Urinary bladder (tissue), 4 donors: ENCODE data around the gene OBSCN. TPM values are rescaled to one million over a fixed set of nuclear protein-coding genes. Genes with fewer than 3 reads are reported as not detected.

Experiments
- DNase-seq: peaks from one replicate; pipeline ENCODE4 v3.0.0-alpha.2; 2015; ENCODE audit errors: extremely low spot score
- H3K27ac ChIP-seq: one replicate; pipeline ENCODE4 v1.5.1; 2013; ENCODE audit warnings: low read depth, mild to moderate bottlenecking, moderate library complexity
- H3K36me3 ChIP-seq: one replicate; pipeline ENCODE4 v1.6.1; 2013; ENCODE audit warnings: mild to moderate bottlenecking, moderate library complexity; ENCODE audit not compliant: insufficient read depth
- H3K4me1 ChIP-seq: one replicate; pipeline ENCODE4 v1.6.1; 2013; ENCODE audit warnings: mild to moderate bottlenecking, moderate library complexity; ENCODE audit not compliant: insufficient read depth
- H3K4me3 ChIP-seq: one replicate; pipeline ENCODE4 v1.5.1; 2013; ENCODE audit warnings: low read depth, low read length
- WGBS: extraction: QIAGEN DNeasy Blood & Tissue Kit; methylation state at CpG from one replicate; pipeline ENCODE4 v1.1.7; 2013; 5-methylcytosine and 5-hydroxymethylcytosine counted together
- polyA plus RNA-seq: library from polyadenylated mRNA; stranded (reverse); fragments of 200-250 nt; gene quantifications from one replicate; pipeline ENCODE4 v1.2.3, GENCODE V29; 2013
- total RNA-seq: library from RNA; depleted of rRNA; stranded (reverse); fragments of >200 nt; gene quantifications from one replicate; pipeline ENCODE4 v1.2.3, GENCODE V29; 2014
- donor health status: healthy with polysubstance abuse.
- donor health status: healthy.

Gene OBSCN
- total RNA-seq (29.1 TPM), polyA plus RNA-seq (8.4 TPM)

GRCh38 chr1:228207851-228208821 is at the start of gene OBSCN:
TSS of gene OBSCN (plus strand) at chr1:228208044. CDS start at chr1:228211784, 3,740 bp downstream.
- DNase-seq, result no peak
- Histone ChIP-seq H3K27ac (no peak within 1 kb of the TSS), H3K36me3 (no peaks in the 10 kb centered on the region), H3K4me1 (no peaks in the 10 kb centered on the region), H3K4me3 (no peak within 1 kb of the TSS)
- 53% methylated on average over 30 of the region's 30 CpGs for WGBS

- 54% methylated on average over 98 of the region's 98 CpGs for WGBS
- Histone ChIP-seq H3K4me1 (no peaks in the 10 kb centered on the region), H3K27ac (no peak overlapping the region), H3K4me3 (no peak overlapping the region), H3K36me3 (no peaks in the 10 kb centered on the region)
- DNase-seq, result no peak
These were observed 49.5 kb upstream of the OBSCN start for GRCh38 chr1:228158151-228159007.

- no peaks in the 10 kb centered on the region for H3K36me3 ChIP-seq
- no peaks in the 10 kb centered on the region for H3K4me1 ChIP-seq
- H3K4me3 ChIP-seq, result no peak overlapping the region
- 84% methylated on average over 14 of the region's 14 CpGs for WGBS
- no peak for DNase-seq
- no peak overlapping the region for H3K27ac ChIP-seq
These were observed 48.7 kb upstream of the OBSCN start for GRCh38 chr1:228159008-228159665.

GRCh38 chr1:228160201-228160761 is 47.6 kb upstream of the OBSCN start:
- 78% methylated on average over 15 of the region's 15 CpGs for WGBS
- Histone ChIP-seq H3K36me3 (no peaks in the 10 kb centered on the region), H3K4me3 (no peak overlapping the region), H3K4me1 (no peaks in the 10 kb centered on the region), H3K27ac (no peak overlapping the region)
- DNase-seq, result no peak

GRCh38 chr1:228161362-228161761 is 46.5 kb upstream of the OBSCN start:
- 46% methylated on average over 7 of the region's 7 CpGs for WGBS
- no peak overlapping the region for H3K4me3 ChIP-seq
- no peaks in the 10 kb centered on the region for H3K4me1 ChIP-seq
- H3K27ac ChIP-seq, result no peak overlapping the region
- DNase-seq, result no peak
- H3K36me3 ChIP-seq, result no peaks in the 10 kb centered on the region

GRCh38 chr1:228161866-228162265 is 46.0 kb upstream of the OBSCN start:
- DNase-seq, result no peak
- Histone ChIP-seq H3K4me3 (no peak overlapping the region), H3K4me1 (peaks cover 2% of the 10 kb centered on the region), H3K27ac (no peak overlapping the region), H3K36me3 (no peaks in the 10 kb centered on the region)
- 73% methylated on average over 9 of the region's 9 CpGs for WGBS

GRCh38 chr1:228162286-228163006 is 45.4 kb upstream of the OBSCN start:
- Histone ChIP-seq H3K27ac (peak overlapping the region; percentile 50), H3K36me3 (no peaks in the 10 kb centered on the region), H3K4me3 (no peak overlapping the region), H3K4me1 (peaks cover 2% of the 10 kb centered on the region)
- no peak for DNase-seq
- WGBS, result 21% methylated on average over 14 of the region's 14 CpGs

GRCh38 chr1:228163007-228163753 is 44.7 kb upstream of the OBSCN start:
- peak; percentile 41 for DNase-seq
- WGBS, result 45% methylated on average over 30 of the region's 30 CpGs
- Histone ChIP-seq H3K36me3 (no peaks in the 10 kb centered on the region), H3K27ac (peak overlapping the region; percentile 63), H3K4me1 (peaks cover 2% of the 10 kb centered on the region), H3K4me3 (no peak overlapping the region)

GRCh38 chr1:228163776-228164519 is 43.9 kb upstream of the OBSCN start:
- Histone ChIP-seq H3K27ac (peak overlapping the region; percentile 63), H3K36me3 (no peaks in the 10 kb centered on the region), H3K4me1 (peaks cover 2% of the 10 kb centered on the region), H3K4me3 (no peak overlapping the region)
- 92% methylated on average over 10 of the region's 10 CpGs for WGBS
- DNase-seq, result no peak

- Histone ChIP-seq H3K4me1 (peaks cover 2% of the 10 kb centered on the region), H3K4me3 (no peak overlapping the region), H3K36me3 (no peaks in the 10 kb centered on the region), H3K27ac (peak overlapping the region; percentile 83)
- WGBS, result 53% methylated on average over 20 of the region's 20 CpGs
- peak; percentile 10 for DNase-seq
These were observed 43.1 kb upstream of the OBSCN start for GRCh38 chr1:228164561-228165371.
